Fibroblast of skin of left biceps (primary cell): ENCODE data around the gene C17orf78.
"Not testable (repeated sequence)": the region's sequence is repeated elsewhere in the genome, so short reads cannot be mapped to it uniquely, and the experiment has no call there.

Experiments
- DNase-seq, 2 experiments: peaks; one replicate each; pipeline ENCODE4 v3.0.0-alpha.2; 2013; ENCODE audit warnings: low read depth in 2 of 2

C17orf78 gene

DNA sequence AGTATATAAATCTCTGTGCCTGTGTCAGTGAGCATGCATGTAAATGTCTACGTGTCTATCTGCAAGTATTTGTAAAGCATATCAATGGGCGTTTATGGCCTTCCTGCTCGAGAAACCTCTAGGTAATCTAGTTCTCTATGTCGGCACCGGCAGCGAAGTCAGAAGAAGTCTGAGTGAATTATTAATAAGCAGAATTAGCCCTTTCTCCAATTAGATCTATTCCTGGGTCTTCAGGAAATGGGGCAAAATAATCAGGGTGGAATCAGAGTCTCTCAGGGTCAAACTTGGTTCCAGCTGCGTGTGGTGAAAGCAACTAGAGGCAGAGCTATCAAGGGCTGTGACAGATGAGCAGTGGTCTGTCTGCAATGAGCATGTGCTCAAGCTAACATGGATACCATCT lies at the start of gene C17orf78:
C17orf78 (plus strand) TSS at position 280 of the 400 bp plus-strand sequence; CDS start at position 388, 108 bp downstream.
- no peak for DNase-seq

DNA sequence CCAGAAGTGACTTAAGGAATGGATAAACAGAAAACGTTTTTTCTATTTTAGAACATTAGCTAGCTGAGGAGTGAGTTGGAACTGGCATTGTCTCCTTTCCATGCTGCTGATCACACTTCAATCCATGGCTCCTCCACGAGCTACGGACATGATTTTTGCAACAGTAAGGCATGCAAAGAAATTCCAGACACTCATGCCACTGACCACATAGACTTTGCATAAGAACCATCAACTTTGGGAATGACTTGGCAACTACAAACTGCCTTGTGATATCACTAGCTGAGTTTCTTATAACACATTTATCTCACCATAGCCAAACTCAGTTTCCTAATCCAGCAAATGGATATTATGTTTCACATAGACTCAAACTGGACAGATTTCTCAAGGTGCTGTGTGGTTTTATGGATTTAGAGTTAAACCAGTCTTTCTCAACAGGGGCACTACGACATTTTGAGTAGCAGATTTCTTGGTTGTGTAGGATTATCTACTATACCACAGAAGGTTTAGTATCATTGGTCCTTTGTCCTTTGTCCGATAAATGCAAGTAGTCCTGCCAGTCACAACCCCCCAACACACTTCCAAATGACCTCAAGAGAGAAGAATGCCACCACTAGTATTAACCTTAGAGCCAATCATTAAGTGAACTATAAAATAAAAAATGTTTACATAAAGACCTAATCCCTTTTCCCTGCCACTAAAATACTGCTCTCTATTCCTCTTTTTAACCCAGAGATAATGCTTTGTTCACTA lies 48.3 kb upstream of the C17orf78 start:
- DNase-seq, result peak; percentile 35 to 47

DNA sequence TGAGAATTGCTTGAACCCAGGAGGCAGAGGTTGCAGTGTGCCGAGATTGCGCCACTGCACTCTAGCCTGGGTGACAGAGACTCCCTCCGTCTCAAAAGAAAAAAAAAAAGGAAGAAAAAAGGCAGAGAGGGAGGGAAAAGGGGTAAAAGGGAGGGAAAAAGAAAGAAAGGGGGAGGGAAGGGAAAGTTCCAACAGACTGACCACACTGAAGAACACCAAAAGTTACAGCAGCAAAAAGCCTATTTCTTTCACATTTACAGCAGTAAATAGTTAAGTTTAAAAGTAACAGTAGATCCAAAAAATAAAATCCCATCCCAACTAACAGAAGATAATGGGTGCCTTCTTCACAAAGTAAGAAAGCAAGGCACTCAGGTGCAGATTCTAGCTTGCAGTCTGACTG lies 36.9 kb upstream of the C17orf78 start:
- DNase-seq, result no peak

DNA sequence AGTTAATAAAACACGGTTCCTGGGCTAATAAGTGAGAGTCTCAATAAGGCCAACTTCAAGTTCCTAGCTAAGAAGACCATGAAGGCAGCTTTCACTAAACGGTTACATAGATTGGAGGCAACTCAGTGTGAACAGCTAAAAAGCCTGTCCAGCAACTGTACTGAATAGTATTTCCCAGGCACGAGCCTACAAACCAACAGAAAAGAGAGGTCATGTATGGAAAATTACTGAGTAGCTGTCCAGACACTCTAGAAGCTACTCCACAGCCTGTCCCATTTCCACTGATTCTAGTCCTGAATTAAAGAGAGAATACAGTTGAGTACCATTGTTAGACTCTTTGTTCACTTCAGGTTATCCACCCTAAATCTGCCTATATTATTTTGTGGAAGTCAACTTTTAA lies 36.5 kb upstream of the C17orf78 start:
- DNase-seq, result no peak

DNA sequence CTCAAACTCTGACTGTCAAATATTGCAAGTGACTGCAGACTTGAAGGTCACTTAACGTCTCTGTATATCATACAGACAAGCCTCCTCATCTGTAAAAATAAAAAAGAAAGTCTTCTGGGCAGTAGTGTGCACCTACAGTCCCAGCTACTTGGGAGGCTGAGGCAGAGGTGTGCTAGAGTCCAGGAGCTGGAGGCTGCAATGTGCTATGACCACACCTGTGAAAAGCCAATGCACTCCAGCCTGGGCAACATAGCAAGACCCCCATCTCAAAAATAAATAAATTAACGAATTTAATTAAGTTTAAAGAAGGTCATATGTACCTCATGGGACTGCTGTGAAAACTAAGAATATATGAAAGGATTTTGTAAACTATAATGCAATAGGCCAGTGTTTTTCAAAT lies 35.0 kb upstream of the C17orf78 start:
- no peak for DNase-seq

DNA sequence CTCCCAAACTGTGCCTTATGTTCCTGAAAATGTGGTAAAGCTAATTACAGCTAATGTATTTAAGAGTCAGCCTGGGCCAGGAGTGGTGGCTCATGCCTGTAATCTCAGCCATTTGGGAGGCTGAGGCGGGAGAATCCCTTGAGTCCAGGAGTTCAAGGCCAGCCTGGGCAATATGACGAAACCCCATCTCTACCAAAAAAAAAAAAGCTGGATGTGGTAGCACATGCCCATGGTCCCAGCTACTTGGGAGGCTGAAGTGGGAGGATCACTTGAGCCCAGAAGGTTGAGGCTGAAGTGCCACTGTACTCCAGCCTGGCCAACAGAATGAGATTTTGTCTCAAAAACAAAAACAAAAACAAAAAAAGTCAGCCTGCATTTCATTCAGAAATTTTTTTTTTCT lies 33.2 kb upstream of the C17orf78 start:
- no peak for DNase-seq

DNA sequence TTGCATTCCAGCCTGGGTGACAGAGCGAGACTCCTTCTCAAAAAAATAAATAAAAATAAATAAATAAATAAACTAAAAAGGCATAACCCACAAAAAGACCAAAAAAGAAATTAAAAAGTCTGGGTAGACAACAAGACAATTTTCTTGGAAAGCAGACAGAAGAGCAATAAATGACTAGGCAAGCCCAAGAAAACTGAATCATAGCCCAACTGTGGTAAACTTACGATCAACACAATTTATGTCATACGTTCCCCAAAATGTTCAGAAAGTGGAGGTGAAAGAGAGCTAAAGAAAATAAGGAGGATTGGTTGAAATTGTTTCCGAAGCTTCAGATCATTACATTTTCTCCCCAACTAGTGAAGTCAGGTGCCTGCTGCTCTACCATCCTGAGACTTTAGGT lies 31.3 kb upstream of the C17orf78 start:
- DNase-seq, result no peak

DNA sequence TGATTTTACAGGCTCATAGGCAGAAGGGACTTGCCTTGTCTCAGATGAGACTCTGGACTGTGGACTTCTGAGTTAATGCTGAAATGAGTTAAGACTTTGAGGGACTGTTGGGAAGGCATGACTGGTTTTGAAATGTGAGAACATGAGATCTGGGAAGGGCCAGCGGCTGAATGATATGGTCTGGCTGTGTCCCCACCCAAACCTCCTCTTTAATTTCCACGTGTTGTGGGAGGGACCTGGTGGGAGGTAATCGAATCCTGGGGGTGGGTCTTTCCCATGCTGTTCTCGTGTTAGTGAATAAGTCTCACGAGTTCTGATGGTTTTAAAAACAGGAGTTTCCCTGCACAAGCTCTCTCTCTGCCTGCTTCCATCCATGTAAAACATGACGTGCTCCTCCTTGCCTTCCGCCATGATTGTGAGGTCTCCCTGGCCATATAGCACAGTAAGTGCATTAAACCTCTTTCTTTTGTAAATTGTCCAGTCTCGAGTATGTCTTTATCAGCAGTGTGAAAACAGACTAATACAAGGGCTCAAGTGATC lies 28.9 kb upstream of the C17orf78 start:
- DNase-seq, result not testable (repeated sequence)

DNA sequence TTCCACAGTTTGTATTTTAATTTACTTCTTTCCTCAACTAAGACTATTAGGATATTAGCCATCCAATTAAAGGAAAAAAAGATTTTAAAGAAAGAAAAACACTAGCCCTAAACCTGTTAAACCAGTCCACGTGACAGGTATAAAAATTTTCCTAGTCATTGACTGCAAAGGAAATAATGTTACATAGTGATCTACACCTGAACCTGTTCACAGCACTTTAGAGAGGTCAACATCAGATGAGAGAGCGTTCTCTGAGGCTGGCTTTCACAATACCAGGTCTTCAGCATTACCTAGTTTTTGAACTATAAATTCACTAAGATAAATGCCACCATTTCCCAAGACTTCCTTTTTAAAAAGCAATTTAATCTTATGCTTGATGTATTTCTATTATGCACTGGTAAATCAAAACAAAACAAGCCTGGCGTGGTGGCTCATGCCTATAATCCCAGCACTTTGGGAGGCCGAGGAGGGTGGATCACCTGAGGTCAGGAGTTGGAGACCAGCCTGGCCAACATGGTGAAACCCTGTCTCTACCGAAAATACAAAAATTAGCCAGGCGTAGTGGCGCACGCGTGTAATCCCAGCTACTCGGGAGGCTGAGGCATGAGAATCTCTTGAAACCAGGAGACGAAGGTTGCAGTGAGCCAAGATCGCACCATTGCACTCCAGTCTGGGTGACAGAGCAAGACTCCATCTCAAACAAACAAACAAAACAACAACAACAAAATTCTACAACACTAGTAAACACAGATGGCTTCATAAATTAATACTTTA lies 18.8 kb upstream of the C17orf78 start:
- not testable (repeated sequence) for DNase-seq

DNA sequence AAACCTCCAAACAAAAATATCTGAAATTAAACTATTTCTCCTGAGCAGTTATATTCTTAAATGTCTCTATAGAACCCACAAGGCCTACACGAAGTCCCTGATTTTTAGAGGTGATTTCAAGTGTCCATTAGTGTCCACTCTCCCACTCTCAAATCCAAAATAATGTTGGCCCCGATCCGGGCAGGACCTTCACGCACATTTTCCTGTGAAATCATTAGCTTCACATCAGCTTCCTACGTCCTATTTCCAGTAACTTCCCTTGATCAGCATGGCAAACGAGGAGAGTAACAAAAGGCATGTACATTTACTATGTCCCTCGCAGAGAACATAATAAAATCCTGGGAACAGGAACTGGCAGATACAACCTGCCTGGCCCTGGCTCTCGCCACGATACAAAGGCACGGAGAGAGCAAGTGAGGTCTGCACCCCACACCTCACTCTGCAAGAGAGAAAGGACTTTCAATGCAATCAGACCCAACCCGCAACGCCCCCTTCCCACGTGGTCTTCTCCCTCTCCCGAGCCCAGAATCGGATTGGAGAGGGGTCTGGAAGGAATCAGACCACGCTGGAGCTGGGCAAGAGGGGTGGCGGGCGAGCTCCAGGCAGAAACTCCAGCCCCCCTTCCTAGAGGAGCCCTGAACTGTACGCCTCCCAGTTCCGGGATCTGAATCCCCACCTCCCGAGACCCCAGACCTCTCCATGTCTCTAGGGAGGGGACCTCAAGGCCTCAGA lies 17.5 kb upstream of the C17orf78 start:
- peak in 1 of 2 experiments; percentile 10 for DNase-seq

DNA sequence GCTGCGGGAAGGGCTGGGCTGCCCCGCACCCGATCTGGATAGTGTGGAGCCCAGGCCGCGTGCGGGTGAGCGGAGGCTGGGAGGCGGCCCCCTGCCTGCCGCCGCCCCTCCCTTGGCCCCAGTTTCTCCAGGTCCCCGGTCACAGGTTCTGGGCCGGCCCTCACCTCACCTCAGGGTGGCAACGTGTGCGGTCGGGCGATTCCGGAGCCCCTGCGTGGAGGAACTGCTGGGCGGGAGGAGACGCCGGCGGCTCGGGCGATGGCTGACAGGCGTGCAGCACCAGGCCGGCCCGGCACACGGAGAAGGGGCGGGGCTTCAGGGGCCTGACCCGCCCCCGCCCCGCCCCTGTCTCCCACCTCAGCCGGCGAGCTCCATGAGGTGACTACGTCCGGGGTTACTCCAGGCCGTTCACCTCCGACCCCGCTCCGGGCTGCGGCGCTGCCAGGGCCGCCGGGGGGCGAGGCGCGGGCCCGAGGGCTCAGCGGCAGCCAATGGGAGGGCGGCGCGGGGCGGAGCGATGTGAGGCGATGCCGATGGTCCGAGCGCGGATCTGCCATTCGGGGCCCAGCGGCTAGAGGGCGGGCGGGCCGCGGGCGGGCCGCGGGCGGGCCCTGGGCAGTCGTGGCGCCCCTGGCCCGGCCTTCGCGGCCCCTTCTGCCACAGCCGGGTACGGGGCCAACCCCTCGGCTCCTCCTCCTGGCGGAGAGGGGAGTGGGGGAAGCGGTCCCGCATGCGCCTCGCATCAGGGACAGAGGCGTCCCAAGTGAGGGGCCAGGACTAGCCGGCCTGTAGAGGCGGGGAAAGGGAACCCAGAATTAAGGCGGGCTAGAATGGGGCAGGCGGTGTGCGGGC lies 16.7 kb upstream of the C17orf78 start:
- peak; percentile 53 to 63 for DNase-seq

DNA sequence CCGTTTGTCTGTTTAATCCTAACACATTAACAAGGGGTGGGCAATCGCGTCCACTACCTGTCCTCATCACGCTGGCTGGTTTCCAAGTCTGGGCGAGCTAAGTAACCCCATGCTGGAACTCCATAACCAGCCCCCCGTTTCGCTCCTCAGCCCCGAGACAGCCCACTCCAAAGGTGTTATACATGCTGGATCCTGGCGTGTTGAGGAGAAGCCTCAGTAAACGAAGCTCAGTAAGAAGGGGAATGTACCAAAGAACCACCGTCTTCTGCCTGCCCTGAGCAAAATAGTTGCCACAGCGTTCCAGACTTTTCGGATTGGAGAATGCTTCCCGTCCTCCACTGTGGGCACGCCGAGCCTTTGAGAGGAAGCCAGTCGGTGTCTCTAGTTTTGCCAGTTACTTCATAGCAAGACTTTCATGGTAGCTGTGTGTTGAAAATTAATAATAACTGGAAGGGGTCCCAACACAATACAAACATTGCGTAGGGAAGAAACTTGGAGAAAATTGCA lies 16.1 kb upstream of the C17orf78 start:
- no peak for DNase-seq

DNA sequence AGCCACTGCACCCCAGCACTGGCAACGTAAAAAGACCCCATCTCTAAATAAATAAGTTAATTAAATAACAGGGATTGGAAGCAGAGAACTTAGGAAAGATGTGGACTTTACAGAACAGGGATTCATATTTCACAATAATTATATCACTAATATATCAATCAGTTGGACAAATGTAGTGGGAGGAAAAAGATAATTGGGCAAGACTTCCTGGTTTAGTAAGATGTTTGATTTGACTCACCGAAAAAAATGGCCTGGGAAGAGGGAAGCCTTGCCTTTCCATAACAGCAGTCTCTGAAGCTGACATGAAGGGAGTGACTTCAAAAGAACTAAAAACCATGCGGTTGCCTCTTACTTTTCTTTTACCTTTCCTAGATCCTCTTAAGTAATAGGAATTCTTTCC lies 15.2 kb upstream of the C17orf78 start:
- no peak for DNase-seq

DNA sequence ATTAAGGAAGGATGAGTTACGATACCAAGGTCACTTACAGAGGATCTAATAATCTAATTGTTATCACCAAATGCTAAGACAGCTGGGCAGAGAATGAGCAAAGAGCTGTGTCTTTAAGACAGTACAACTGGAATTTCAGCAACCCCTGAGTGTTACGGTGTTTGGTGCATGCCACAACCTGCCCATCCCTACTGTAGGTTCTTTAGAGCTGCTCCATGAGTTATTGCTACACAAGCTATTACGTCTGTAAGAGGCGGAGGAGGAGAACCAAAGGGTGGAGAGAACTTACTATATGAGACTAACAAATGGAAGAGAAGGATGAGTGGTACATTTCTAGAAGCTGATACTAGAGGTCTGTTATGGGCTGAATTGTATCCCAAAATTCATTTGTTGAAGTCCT lies 14.2 kb upstream of the C17orf78 start:
- no peak for DNase-seq

DNA sequence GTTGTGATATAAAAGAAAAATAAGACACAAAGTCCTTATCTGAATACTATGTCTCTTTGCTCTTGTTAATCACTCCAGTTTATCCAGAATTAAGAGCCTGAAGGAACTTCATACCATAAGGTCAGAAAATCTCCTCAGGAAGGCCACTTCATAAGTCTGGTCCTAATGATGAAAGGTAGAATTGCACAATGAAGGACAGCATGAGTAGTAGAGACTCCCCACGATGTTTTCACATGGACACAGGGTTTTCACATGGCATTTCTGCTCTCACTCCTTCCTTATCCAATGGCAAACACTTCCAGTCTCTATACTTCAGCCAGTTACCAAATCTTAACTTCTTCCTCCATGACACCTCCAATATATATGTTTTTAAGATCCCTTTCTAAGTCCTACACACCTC lies 10.2 kb upstream of the C17orf78 start:
- DNase-seq, result no peak

DNA sequence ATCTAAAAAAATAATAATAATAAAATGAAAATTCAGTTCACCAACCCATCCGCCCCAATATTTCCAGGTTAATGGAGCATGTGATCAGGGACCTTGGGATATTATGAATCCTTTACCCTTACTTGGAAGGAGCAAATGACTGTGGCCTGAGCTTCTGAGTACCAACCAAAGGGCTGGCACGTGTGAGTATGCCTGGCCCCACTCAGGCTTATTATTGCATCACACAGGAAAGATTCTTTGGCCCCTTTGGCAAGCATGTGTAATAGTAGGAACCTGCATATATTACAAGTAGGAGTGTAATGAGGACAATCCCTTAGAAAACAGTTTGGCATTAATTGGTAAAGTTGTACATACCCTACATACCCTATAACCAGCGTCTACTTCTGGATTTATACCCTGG lies 7.2 kb upstream of the C17orf78 start:
- DNase-seq, result no peak

DNA sequence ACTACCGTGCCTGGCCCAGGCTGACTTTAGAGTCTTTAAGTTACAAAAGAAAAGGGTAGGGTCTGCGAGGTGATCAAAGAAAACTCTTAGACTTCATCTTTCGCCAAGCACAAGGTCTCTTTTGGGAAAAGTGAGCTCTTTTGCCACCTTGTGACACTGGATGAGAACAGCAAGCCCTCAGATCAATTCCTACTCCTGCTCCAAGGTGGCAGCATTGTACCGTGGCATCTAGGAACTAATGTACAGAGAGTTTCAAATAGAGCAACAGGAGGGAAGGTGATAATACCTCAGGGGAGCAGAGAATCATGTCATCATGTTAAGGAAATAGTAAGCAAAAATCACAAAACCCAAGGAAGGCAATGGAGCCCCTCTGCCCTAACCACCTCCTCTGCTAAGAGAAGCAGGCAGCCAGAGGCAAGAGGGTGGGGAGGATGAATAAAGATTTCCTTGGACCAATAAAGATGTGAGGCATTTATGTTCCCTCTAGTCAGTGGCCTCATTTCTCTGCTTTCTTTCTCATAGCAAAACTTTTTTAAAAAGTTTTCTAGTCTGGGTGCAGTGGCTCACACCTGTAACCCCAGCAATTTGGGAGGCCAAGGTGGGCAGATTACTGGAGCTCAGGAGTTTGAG lies 2.1 kb upstream of the C17orf78 start:
- peak; percentile 51 to 59 for DNase-seq

DNA sequence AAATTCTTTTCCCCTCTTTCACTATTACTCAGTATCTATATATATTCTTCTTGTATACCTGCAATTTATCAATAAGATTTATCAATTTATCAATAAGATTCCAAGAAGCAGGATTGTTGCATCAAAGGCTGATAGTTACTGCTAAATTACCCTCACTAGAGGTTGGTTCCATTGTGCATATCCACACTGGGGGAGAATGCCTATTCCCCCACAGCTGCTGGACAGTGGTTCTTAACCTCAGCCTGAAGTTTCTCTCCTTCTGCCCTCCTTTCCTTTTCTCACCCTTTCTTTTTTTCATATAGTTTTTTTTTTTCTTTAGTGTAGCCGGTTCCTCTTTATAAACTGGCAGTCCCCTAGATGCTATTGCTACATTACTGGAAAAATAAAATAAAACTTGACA lies 6.3 kb downstream of the C17orf78 start:
- DNase-seq, result no peak

DNA sequence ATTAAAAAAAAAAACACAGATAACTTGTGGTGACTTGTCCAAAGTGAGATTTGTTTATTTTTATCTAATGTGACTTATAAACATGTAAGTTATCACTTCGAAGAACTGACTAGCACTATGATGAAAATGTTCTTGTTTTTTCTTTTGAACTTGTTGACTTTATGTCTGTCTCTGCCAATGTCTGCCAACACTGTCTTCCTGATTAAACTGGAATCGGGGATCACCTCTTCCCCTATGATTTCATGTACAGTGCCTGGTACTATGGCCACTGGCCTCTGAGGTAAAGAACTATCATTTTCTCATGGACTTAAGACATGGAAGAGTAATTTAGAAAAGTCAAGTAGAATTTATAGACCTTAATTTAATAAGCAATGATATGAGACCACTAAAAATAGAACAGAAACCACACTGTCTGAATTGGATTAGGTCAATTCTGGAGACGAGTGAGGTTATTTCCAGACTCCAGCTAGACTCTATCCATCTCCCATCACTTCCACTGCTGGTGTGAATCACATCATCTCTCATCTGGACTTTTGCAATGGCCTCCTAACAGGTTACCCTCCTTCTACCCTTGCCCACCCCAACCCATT lies 8.9 kb downstream of the C17orf78 start:
- no peak for DNase-seq

DNA sequence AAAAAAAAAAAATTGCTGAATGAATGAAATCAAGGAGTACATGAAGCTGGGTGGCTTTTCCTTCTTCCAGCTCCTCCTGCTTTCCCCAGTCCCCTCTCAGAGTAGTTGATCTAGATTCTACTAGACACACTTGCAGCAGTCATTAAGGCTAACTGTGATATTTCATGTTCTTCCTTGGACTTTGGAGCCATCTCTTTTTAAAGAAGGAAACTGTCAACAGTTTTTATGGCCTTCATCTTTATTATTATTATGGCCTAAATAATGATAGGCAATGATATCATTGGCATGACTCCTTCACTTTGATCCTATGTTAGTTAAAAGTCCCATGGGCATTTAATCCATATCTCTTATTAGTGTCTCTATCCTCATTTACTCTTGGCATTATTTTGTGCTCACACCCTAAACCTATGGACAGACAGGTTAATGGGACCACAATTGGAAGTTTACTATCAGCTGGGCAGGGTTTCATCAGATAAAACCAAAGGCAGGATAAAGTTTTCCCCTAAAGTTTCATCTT lies 9.7 kb downstream of the C17orf78 start:
- no peak for DNase-seq
